GM12878 (cell line): ENCODE data around the gene CXCR1. TPM values are rescaled to one million over a fixed set of nuclear protein-coding genes. Genes with fewer than 3 reads are reported as not detected.
"Not testable (repeated sequence)": the region's sequence is repeated elsewhere in the genome, so short reads cannot be mapped to it uniquely, and the experiment has no call there.

Experiments used
- ATAC-seq: fragments of 200-7000 bp; cut with Tn5 transposase; 3 replicates; pipeline ENCODE4 v1.9.1; 2020; ENCODE audit warnings: mild to moderate bottlenecking, moderate library complexity
- BruUV-seq: library from RNA; stranded (reverse); fragments of 400-500 nt; replicated peaks from 2 replicates; lab custom pipeline; 2021; lab: Mats Ljungman, UMichigan
- CTCF ChIA-PET: fragments of 300-600 bp; sonication (Branson Sonifier 250); formaldehyde crosslinking; extraction: SDS; loops from one replicate; lab custom pipeline; 2021; ENCODE audit warnings: inconsistent platforms; lab: Yijun Ruan, JAX
- POLR2A ChIA-PET: fragments of 350-600 bp; formaldehyde crosslinking; extraction: SDS; loops from one replicate; lab custom pipeline; 2021; ENCODE audit warnings: inconsistent platforms; lab: Charles Lee
- RAD21 ChIA-PET: fragments of 300-600 bp; sonication (Branson Sonifier 250); formaldehyde crosslinking; loops from one replicate; lab custom pipeline; 2023; ENCODE audit warnings: antibody characterized with exemption; ENCODE audit not compliant: unreplicated experiment; lab: Charles Lee
- SMC1A ChIA-PET: fragments of 300-600 bp; sonication (Branson Sonifier 250); formaldehyde crosslinking; loops from one replicate; lab custom pipeline; 2023; ENCODE audit not compliant: unreplicated experiment, uncharacterized antibody; lab: Charles Lee
- DNase-seq: peaks from one replicate; pipeline ENCODE4 v3.0.0-alpha.2; 2011; ENCODE audit warnings: low read depth, low spot score
- FAIRE-seq: peaks from 3 replicates; lab custom pipeline; 2011; peaks lifted over from hg19 to GRCh38; lab: Jason Lieb, UNC
- H2AFZ ChIP-seq: 2 replicates; pipeline ENCODE4 v1.6.0; 2011; ENCODE audit warnings: low read depth, low read length, control low read depth; ENCODE audit not compliant: control insufficient read depth
- H3K27ac ChIP-seq: 2 replicates; pipeline ENCODE4 v1.5.1; 2011; ENCODE audit warnings: control low read depth; ENCODE audit not compliant: control insufficient read depth, insufficient read depth
- H3K27me3 ChIP-seq, 2 experiments: replicated peaks in 1 of 2; 2 replicates each; pipeline versions ENCODE4 v1.6.0 to v1.6.1; 2011; ENCODE audit warnings: low read length in 1 of 2; ENCODE audit not compliant: control insufficient read depth in 2 of 2, insufficient read depth in 2 of 2
- H3K36me3 ChIP-seq, 2 experiments: 2 replicates each; pipeline ENCODE4 v1.5.1; 2011; ENCODE audit warnings: low read length in 1 of 2; ENCODE audit not compliant: control insufficient read depth in 2 of 2, insufficient read depth in 2 of 2
- H3K4me1 ChIP-seq: 2 replicates; pipeline ENCODE4 v1.6.1; 2011; ENCODE audit warnings: mild to moderate bottlenecking, low read length, moderate library complexity, mixed read lengths; ENCODE audit not compliant: control insufficient read depth, insufficient read depth
- H3K4me2 ChIP-seq: 2 replicates; pipeline ENCODE4 v1.6.0; 2011; ENCODE audit warnings: control low read depth; ENCODE audit not compliant: control insufficient read depth, insufficient read depth
- H3K4me3 ChIP-seq: fragments of 200-600 bp; sonication (generic); 2 replicates; pipeline ENCODE4 v1.5.1; 2016
- H3K79me2 ChIP-seq: 2 replicates; pipeline ENCODE4 v1.6.0; 2011; ENCODE audit warnings: low read length; ENCODE audit not compliant: control insufficient read depth, insufficient read depth
- H3K9ac ChIP-seq: 2 replicates; pipeline ENCODE4 v1.8.0; 2011; ENCODE audit warnings: low read length, control low read depth, mixed read lengths; ENCODE audit not compliant: control insufficient read depth, insufficient read depth
- H3K9me3 ChIP-seq: replicated peaks from 3 replicates; pipeline ENCODE4 v1.5.1; 2011; ENCODE audit warnings: mild to moderate bottlenecking, low read length; ENCODE audit not compliant: control insufficient read depth, insufficient read depth
- H4K20me1 ChIP-seq: 2 replicates; pipeline ENCODE4 v1.6.0; 2011; ENCODE audit not compliant: control insufficient read depth, insufficient read depth
- EED ChIP-seq: sonication (generic); IDR thresholded peaks from 2 replicates; pipeline ENCODE4 v1.6.1; 2016; ENCODE audit warnings: antibody characterized with exemption, low read depth
- HDAC6 ChIP-seq: fragments of 200-600 bp; sonication (generic); IDR thresholded peaks from one replicate; pipeline ENCODE4 v1.8.0; 2017; ENCODE audit warnings: antibody characterized with exemption; ENCODE audit not compliant: unreplicated experiment
- NR2F1 ChIP-seq: fragments of 450-650 bp; conservative IDR thresholded peaks from 2 replicates; pipeline ENCODE4 v1.6.1; 2017; ENCODE audit warnings: mild to moderate bottlenecking
- ZNF207 ChIP-seq: fragments of 450-650 bp; IDR thresholded peaks from 2 replicates; pipeline ENCODE4 v1.6.1; 2014; ENCODE audit warnings: antibody characterized with exemption, mild to moderate bottlenecking, borderline replicate concordance
- ZSCAN29 ChIP-seq: fragments of 450-650 bp; IDR thresholded peaks from 2 replicates; pipeline ENCODE4 v1.6.1; 2017; ENCODE audit warnings: mild to moderate bottlenecking, moderate library complexity
- WGBS: methylation state at CpG from one replicate; pipeline ENCODE4 v1.1.6; 2016; ENCODE audit warnings: low lambda C conversion rate; ENCODE audit not compliant: insufficient replicate concordance, insufficient coverage; ENCODE audit errors: missing lambda C conversion rate; 5-methylcytosine and 5-hydroxymethylcytosine counted together
- in situ Hi-C: fragments of 300-500 bp; cut with MboI; formaldehyde crosslinking; loops from 9 replicates; pipeline ENCODE4 v1.14.3; 2018; ENCODE audit warnings: mixed read lengths
- intact Hi-C: fragments of 100-400 bp; cut with micrococcal nuclease; formaldehyde crosslinking; loops from one replicate; pipeline ENCODE4 v1.14.2; 2022; ENCODE audit not compliant: unreplicated experiment
- polyA plus RNA-seq, 11 experiments: library from polyadenylated mRNA; depleted of rRNA in 4 of 11; unstranded in 6 of 11; stranded (reverse) in 5 of 11; fragments of >200 nt; fragmentation: Nextera tagmentation in 4 of 11; fragmentation: Illumina TruSeq in 1 of 11; extraction: Ambion mirVana in 4 of 11; extraction: Trizol in 1 of 11; gene quantifications; 1 replicate in 1 of 11; 2 replicates in 10 of 11; pipeline versions ENCODE4 v1.2.1 to v1.2.3, GENCODE V29; 2011 to 2016; ENCODE audit warnings: inconsistent platforms in 2 of 11, missing spikeins in 2 of 11, low read depth in 1 of 11
- total RNA-seq, 4 experiments: library from RNA; depleted of rRNA in 3 of 4; stranded (reverse); fragments of >200 nt in 3 of 4; fragmentation: Illumina TruSeq in 1 of 4; extraction: Trizol in 1 of 4; gene quantifications; 2 replicates each; pipeline versions ENCODE4 v1.2.1 to v1.2.3, GENCODE V29; 2013 to 2021

The CXCR1 gene
- total and polyA plus RNA-seq, 10 of the 15 experiments (the other 5 are each of a cell fraction or from before 2014, with no cell fraction given) = not detected

- Histone ChIP-seq H3K4me2 (no peak overlapping the region), H3K9ac (no peak overlapping the region), H3K27me3 (no peaks in the 10 kb centered on the region; a peak in 1 of 4 replicates), H3K9me3 (no peaks in the 10 kb centered on the region), H4K20me1 (no peaks in the 10 kb centered on the region), H3K79me2 (no peaks in the 10 kb centered on the region), H3K36me3 (no peaks in the 10 kb centered on the region), H3K27ac (no peak overlapping the region), H2AFZ (no peak overlapping the region), H3K4me1 (no peaks in the 10 kb centered on the region), H3K4me3 (no peak overlapping the region)
- ATAC-seq (no peak), DNase-seq (no peak), FAIRE-seq (no peak)
- RAD21 ChIA-PET = no interaction called here
- SMC1A ChIA-PET = no interaction called here
- CTCF ChIA-PET = interaction anchor here (0.6 to 1.6 kb wide), 4 partner anchors 9 to 85 kb away, joined by 3 to 4 read pairs (median 3); no protein-coding TSS in a partner anchor
- POLR2A ChIA-PET = no interaction called here
- TF ChIP-seq ZNF207 (no peak), NR2F1 (no peak), HDAC6 (no peak), EED (no peak), ZSCAN29 (no peak)
- in situ Hi-C loops = no loop called here
- WGBS = 60% methylated on average over 2 of the region's 2 CpGs
- BruUV-seq = no TSS peak
- intact Hi-C loops = no loop called here
Measured at GRCh38 chr2:218172845-218173244, 6.1 kb upstream of the CXCR1 start.

- in situ Hi-C loops, H3K36me3 ChIP-seq, H3K4me2 ChIP-seq, H4K20me1 ChIP-seq, H3K4me3 ChIP-seq, H3K27me3 ChIP-seq, H3K9ac ChIP-seq, ATAC-seq, DNase-seq, BruUV-seq, H3K9me3 ChIP-seq, intact Hi-C loops, H2AFZ ChIP-seq, H3K79me2 ChIP-seq, RAD21 ChIA-PET, FAIRE-seq, H3K27ac ChIP-seq, H3K4me1 ChIP-seq: not testable (repeated sequence)
- ChIA-PET CTCF (interaction anchor here (1.3 to 1.7 kb wide), 4 partner anchors 10 to 86 kb away, joined by 3 to 4 read pairs (median 4); no protein-coding TSS in a partner anchor), POLR2A (interaction anchor here (0.6 kb wide), 1 partner anchor 720 kb away, joined by 3 read pairs; no protein-coding TSS in a partner anchor), SMC1A (interaction anchor here (1.0 to 1.8 kb wide), 2 partner anchors 38 to 91 kb away, joined by 4 read pairs; no protein-coding TSS in a partner anchor)
- WGBS = 70% methylated on average over 3 of the region's 3 CpGs
Measured at GRCh38 chr2:218171744-218172143, 5.0 kb upstream of the CXCR1 start.
